GM12878 (cell line): ENCODE measurements around the gene STAMBP. TPM values are rescaled to one million over a fixed set of nuclear protein-coding genes. Genes with fewer than 3 reads are reported as not detected.

Experiments used
- ATAC-seq: fragments of 200-7000 bp; cut with Tn5 transposase; 3 replicates; pipeline ENCODE4 v1.9.1; 2020; ENCODE audit warnings: mild to moderate bottlenecking, moderate library complexity
- BruUV-seq: library from RNA; stranded (reverse); fragments of 400-500 nt; replicated peaks from 2 replicates; lab custom pipeline; 2021; lab: Mats Ljungman, UMichigan
- CTCF ChIA-PET: fragments of 300-600 bp; sonication (Branson Sonifier 250); formaldehyde crosslinking; extraction: SDS; loops from one replicate; lab custom pipeline; 2021; ENCODE audit warnings: inconsistent platforms; lab: Yijun Ruan, JAX
- POLR2A ChIA-PET: fragments of 350-600 bp; formaldehyde crosslinking; extraction: SDS; loops from one replicate; lab custom pipeline; 2021; ENCODE audit warnings: inconsistent platforms; lab: Charles Lee
- RAD21 ChIA-PET: fragments of 300-600 bp; sonication (Branson Sonifier 250); formaldehyde crosslinking; loops from one replicate; lab custom pipeline; 2023; ENCODE audit warnings: antibody characterized with exemption; ENCODE audit not compliant: unreplicated experiment; lab: Charles Lee
- SMC1A ChIA-PET: fragments of 300-600 bp; sonication (Branson Sonifier 250); formaldehyde crosslinking; loops from one replicate; lab custom pipeline; 2023; ENCODE audit not compliant: unreplicated experiment, uncharacterized antibody; lab: Charles Lee
- DNase-seq: peaks from one replicate; pipeline ENCODE4 v3.0.0-alpha.2; 2011; ENCODE audit warnings: low read depth, low spot score
- FAIRE-seq: peaks from 3 replicates; lab custom pipeline; 2011; peaks lifted over from hg19 to GRCh38; lab: Jason Lieb, UNC
- H2AFZ ChIP-seq: 2 replicates; pipeline ENCODE4 v1.6.0; 2011; ENCODE audit warnings: low read depth, low read length, control low read depth; ENCODE audit not compliant: control insufficient read depth
- H3K27ac ChIP-seq: 2 replicates; pipeline ENCODE4 v1.5.1; 2011; ENCODE audit warnings: control low read depth; ENCODE audit not compliant: control insufficient read depth, insufficient read depth
- H3K27me3 ChIP-seq, 2 experiments: replicated peaks in 1 of 2; 2 replicates each; pipeline versions ENCODE4 v1.6.0 to v1.6.1; 2011; ENCODE audit warnings: low read length in 1 of 2; ENCODE audit not compliant: control insufficient read depth in 2 of 2, insufficient read depth in 2 of 2
- H3K36me3 ChIP-seq, 2 experiments: 2 replicates each; pipeline ENCODE4 v1.5.1; 2011; ENCODE audit warnings: low read length in 1 of 2; ENCODE audit not compliant: control insufficient read depth in 2 of 2, insufficient read depth in 2 of 2
- H3K4me1 ChIP-seq: 2 replicates; pipeline ENCODE4 v1.6.1; 2011; ENCODE audit warnings: mild to moderate bottlenecking, low read length, moderate library complexity, mixed read lengths; ENCODE audit not compliant: control insufficient read depth, insufficient read depth
- H3K4me2 ChIP-seq: 2 replicates; pipeline ENCODE4 v1.6.0; 2011; ENCODE audit warnings: control low read depth; ENCODE audit not compliant: control insufficient read depth, insufficient read depth
- H3K4me3 ChIP-seq: fragments of 200-600 bp; sonication (generic); 2 replicates; pipeline ENCODE4 v1.5.1; 2016
- H3K79me2 ChIP-seq: 2 replicates; pipeline ENCODE4 v1.6.0; 2011; ENCODE audit warnings: low read length; ENCODE audit not compliant: control insufficient read depth, insufficient read depth
- H3K9ac ChIP-seq: 2 replicates; pipeline ENCODE4 v1.8.0; 2011; ENCODE audit warnings: low read length, control low read depth, mixed read lengths; ENCODE audit not compliant: control insufficient read depth, insufficient read depth
- H3K9me3 ChIP-seq: replicated peaks from 3 replicates; pipeline ENCODE4 v1.5.1; 2011; ENCODE audit warnings: mild to moderate bottlenecking, low read length; ENCODE audit not compliant: control insufficient read depth, insufficient read depth
- H4K20me1 ChIP-seq: 2 replicates; pipeline ENCODE4 v1.6.0; 2011; ENCODE audit not compliant: control insufficient read depth, insufficient read depth
- EP300 ChIP-seq, 2 experiments: fragments of 150-350 bp in 1 of 2; IDR thresholded peaks; 2 replicates each; pipeline ENCODE4 v1.6.1; 2011 to 2012; ENCODE audit warnings: low read depth in 2 of 2, low read length in 2 of 2, borderline replicate concordance in 1 of 2, improper control_type of control experiment in 1 of 2, inconsistent platforms in 1 of 2; ENCODE audit not compliant: control insufficient read depth in 1 of 2
- ETV6 ChIP-seq, 2 experiments: fragments of 450-650 bp in 1 of 2; IDR thresholded peaks in 1 of 2; conservative IDR thresholded peaks in 1 of 2; 2 replicates each; pipeline ENCODE4 v1.6.1; 2014; ENCODE audit warnings: antibody characterized with exemption in 1 of 2, borderline replicate concordance in 1 of 2, low read depth in 1 of 2, mild to moderate bottlenecking in 1 of 2, moderate library complexity in 1 of 2
- GABPA ChIP-seq: IDR thresholded peaks from 2 replicates; pipeline ENCODE4 v1.6.1; 2014; ENCODE audit warnings: antibody characterized with exemption, low read depth, mild to moderate bottlenecking, inconsistent platforms
- PAX8 ChIP-seq: fragments of 450-650 bp; IDR thresholded peaks from 2 replicates; pipeline ENCODE4 v1.6.1; 2017; ENCODE audit warnings: mild to moderate bottlenecking, moderate library complexity
- RUNX3 ChIP-seq: IDR thresholded peaks from 2 replicates; pipeline ENCODE4 v1.6.1; 2012; ENCODE audit warnings: low read length, inconsistent platforms
- SMAD5 ChIP-seq: IDR thresholded peaks from 2 replicates; pipeline ENCODE4 v1.6.1; 2016; ENCODE audit warnings: antibody characterized with exemption, low read depth
- TCF7 ChIP-seq: IDR thresholded peaks from 2 replicates; pipeline ENCODE4 v1.6.1; 2014; ENCODE audit warnings: antibody characterized with exemption, borderline replicate concordance
- WRNIP1 ChIP-seq: IDR thresholded peaks from 2 replicates; pipeline ENCODE4 v1.6.1; 2011; ENCODE audit warnings: low read depth, low read length, improper control_type of control experiment, borderline replicate concordance
- ZNF207 ChIP-seq: fragments of 450-650 bp; IDR thresholded peaks from 2 replicates; pipeline ENCODE4 v1.6.1; 2014; ENCODE audit warnings: antibody characterized with exemption, mild to moderate bottlenecking, borderline replicate concordance
- WGBS: methylation state at CpG from one replicate; pipeline ENCODE4 v1.1.6; 2016; ENCODE audit warnings: low lambda C conversion rate; ENCODE audit not compliant: insufficient replicate concordance, insufficient coverage; ENCODE audit errors: missing lambda C conversion rate; 5-methylcytosine and 5-hydroxymethylcytosine counted together
- in situ Hi-C: fragments of 300-500 bp; cut with MboI; formaldehyde crosslinking; loops from 9 replicates; pipeline ENCODE4 v1.14.3; 2018; ENCODE audit warnings: mixed read lengths
- intact Hi-C: fragments of 100-400 bp; cut with micrococcal nuclease; formaldehyde crosslinking; loops from one replicate; pipeline ENCODE4 v1.14.2; 2022; ENCODE audit not compliant: unreplicated experiment
- polyA plus RNA-seq, 11 experiments: library from polyadenylated mRNA; depleted of rRNA in 4 of 11; unstranded in 6 of 11; stranded (reverse) in 5 of 11; fragments of >200 nt; fragmentation: Nextera tagmentation in 4 of 11; fragmentation: Illumina TruSeq in 1 of 11; extraction: Ambion mirVana in 4 of 11; extraction: Trizol in 1 of 11; gene quantifications; 1 replicate in 1 of 11; 2 replicates in 10 of 11; pipeline versions ENCODE4 v1.2.1 to v1.2.3, GENCODE V29; 2011 to 2016; ENCODE audit warnings: inconsistent platforms in 2 of 11, missing spikeins in 2 of 11, low read depth in 1 of 11
- total RNA-seq, 4 experiments: library from RNA; depleted of rRNA in 3 of 4; stranded (reverse); fragments of >200 nt in 3 of 4; fragmentation: Illumina TruSeq in 1 of 4; extraction: Trizol in 1 of 4; gene quantifications; 2 replicates each; pipeline versions ENCODE4 v1.2.1 to v1.2.3, GENCODE V29; 2013 to 2021
- TF ChIP-seq, protein P1 (sequence below): fragments of 450-650 bp; IDR thresholded peaks from 2 replicates; pipeline ENCODE4 v1.6.1; 2018; ENCODE audit warnings: mild to moderate bottlenecking, low read depth, moderate library complexity; ENCODE audit not compliant: partially characterized antibody
- TF ChIP-seq, protein P2 (sequence below): IDR thresholded peaks from 2 replicates; pipeline ENCODE4 v1.6.1; 2011; ENCODE audit warnings: mild to moderate bottlenecking, low read depth, low read length, moderate library complexity; ENCODE audit not compliant: insufficient replicate concordance

The STAMBP gene
- total and polyA plus RNA-seq, 10 of the 15 experiments (the other 5 are each of a cell fraction or from before 2014, with no cell fraction given), result 38.9 to 84.1 (median 69.7) TPM

- TF ChIP-seq ETV6 (conservative IDR thresholded peaks at IDR 0.05 in 1 of 2, IDR thresholded peaks at IDR 0.05 in 1 of 2; ENCODE audit: borderline replicate concordance in 1 of 2, low read depth in 1 of 2) (no peak), PAX8 (no peak)
- TF ChIP-seq, protein P1, sequence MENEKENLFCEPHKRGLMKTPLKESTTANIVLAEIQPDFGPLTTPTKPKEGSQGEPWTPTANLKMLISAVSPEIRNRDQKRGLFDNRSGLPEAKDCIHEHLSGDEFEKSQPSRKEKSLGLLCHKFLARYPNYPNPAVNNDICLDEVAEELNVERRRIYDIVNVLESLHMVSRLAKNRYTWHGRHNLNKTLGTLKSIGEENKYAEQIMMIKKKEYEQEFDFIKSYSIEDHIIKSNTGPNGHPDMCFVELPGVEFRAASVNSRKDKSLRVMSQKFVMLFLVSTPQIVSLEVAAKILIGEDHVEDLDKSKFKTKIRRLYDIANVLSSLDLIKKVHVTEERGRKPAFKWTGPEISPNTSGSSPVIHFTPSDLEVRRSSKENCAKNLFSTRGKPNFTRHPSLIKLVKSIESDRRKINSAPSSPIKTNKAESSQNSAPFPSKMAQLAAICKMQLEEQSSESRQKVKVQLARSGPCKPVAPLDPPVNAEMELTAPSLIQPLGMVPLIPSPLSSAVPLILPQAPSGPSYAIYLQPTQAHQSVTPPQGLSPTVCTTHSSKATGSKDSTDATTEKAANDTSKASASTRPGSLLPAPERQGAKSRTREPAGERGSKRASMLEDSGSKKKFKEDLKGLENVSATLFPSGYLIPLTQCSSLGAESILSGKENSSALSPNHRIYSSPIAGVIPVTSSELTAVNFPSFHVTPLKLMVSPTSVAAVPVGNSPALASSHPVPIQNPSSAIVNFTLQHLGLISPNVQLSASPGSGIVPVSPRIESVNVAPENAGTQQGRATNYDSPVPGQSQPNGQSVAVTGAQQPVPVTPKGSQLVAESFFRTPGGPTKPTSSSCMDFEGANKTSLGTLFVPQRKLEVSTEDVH, result no peak
Observed at GRCh38 chr2:73891276-73891901, 62.6 kb downstream of the STAMBP start (continued).

DNA sequence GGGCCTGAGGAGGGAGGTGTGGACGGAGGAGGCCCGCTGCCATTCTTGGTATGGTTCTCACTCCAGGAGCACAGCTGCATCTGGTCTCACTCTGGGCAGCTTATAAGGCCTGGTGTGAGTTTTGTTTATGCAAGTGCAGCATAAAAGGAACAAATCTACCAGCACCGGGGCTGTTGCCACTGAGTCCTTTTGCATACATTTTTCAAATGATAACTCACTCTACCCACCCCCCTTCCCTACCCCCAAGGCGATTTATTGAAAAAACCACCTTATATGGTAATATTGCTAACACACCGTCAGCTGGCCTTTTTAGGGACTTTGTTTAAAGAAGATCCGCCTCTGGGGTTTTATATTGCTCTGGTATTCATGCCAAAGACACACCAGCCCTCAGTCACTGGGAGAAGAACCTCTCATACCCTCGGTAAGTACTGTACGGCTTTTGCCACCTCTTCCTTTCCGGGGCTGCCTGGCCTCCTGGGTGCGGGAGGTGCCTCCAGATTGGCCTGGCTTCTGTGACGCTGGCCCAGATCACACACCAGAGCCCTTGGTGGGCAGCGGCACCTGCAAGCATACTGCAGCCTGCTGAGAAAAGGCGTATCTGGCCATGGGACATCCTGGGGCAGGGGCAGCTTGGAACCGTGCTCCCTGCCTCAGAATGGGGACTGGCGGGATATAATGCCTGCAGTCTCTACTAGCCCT, 64.0 kb downstream of the STAMBP start, which contains the start of gene ACTG2:
TSS of gene ACTG2 (plus strand) at position 378 of the 699 bp plus-strand sequence. CDS start 8,304 bp downstream, outside the sequence.
- H3K9ac ChIP-seq, result no peak within 1 kb of the TSS
- no peak for FAIRE-seq
- 70% methylated on average over 15 of the region's 15 CpGs for WGBS

More for the DNA sequence above, 64.0 kb downstream of the STAMBP start, which contains the start of gene ACTG2:
- ChIA-PET POLR2A (interaction anchor here (0.7 kb wide), 1 partner anchor 22 kb away, joined by 8 read pairs; no protein-coding TSS in a partner anchor), CTCF (interaction anchor here (0.6 to 1.6 kb wide), 4 partner anchors 12 to 323 kb away, joined by 3 to 4 read pairs (median 3); no protein-coding TSS in a partner anchor), RAD21 (no interaction called here), SMC1A (no interaction called here)
- no peak within 1 kb of the TSS for H3K4me2 ChIP-seq
- H3K4me1 ChIP-seq, result peaks cover 14% of the 10 kb centered on the region
- DNase-seq (no peak), ATAC-seq (no peak)
- H3K27me3 ChIP-seq, result no peaks in the 10 kb centered on the region
- no peak within 1 kb of the TSS for H3K27ac ChIP-seq
- in situ Hi-C loops (no loop called here), intact Hi-C loops (no loop called here)
- no peaks in the 10 kb centered on the region for H4K20me1 ChIP-seq
- TF ChIP-seq TCF7, result no peak
- no peak for TF ChIP-seq SMAD5
- TF ChIP-seq WRNIP1, result no peak
- TF ChIP-seq ZNF207, result no peak
- TF ChIP-seq GABPA, result no peak
- TF ChIP-seq RUNX3, result no peak
- TF ChIP-seq, protein P2, sequence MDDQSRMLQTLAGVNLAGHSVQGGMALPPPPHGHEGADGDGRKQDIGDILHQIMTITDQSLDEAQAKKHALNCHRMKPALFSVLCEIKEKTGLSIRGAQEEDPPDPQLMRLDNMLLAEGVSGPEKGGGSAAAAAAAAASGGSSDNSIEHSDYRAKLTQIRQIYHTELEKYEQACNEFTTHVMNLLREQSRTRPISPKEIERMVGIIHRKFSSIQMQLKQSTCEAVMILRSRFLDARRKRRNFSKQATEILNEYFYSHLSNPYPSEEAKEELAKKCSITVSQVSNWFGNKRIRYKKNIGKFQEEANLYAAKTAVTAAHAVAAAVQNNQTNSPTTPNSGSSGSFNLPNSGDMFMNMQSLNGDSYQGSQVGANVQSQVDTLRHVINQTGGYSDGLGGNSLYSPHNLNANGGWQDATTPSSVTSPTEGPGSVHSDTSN, result no peak
- TF ChIP-seq EP300 (IDR thresholded peaks at IDR 0.05; ENCODE audit: borderline replicate concordance in 1 of 2, control insufficient read depth in 1 of 2, low read depth in 2 of 2, low read length in 2 of 2), result no peak
- no peak within 1 kb of the TSS for H2AFZ ChIP-seq
- no peaks in the 10 kb centered on the region for H3K79me2 ChIP-seq
- no peaks in the 10 kb centered on the region for H3K9me3 ChIP-seq
- no peaks in the 10 kb centered on the region for H3K36me3 ChIP-seq
- no peak within 1 kb of the TSS for H3K4me3 ChIP-seq
- no TSS peak for BruUV-seq
